HepG2 (cell line): ENCODE results near the gene CFAP99. TPM values are rescaled to one million over a fixed set of nuclear protein-coding genes. Genes with fewer than 3 reads are reported as not detected.

ENCODE experiments used
- BRF2 ChIP-seq: sonication (generic); formaldehyde crosslinking; IDR thresholded peaks from 2 replicates; pipeline ENCODE4 v1.8.1; 2022; ENCODE audit warnings: mild to moderate bottlenecking, missing genetic modification reagents
- EED ChIP-seq: sonication (generic); formaldehyde crosslinking; IDR thresholded peaks from 2 replicates; pipeline ENCODE4 v1.5.0; 2020; ENCODE audit warnings: mild to moderate bottlenecking, missing genetic modification reagents
- FOXJ3 ChIP-seq: sonication (generic); formaldehyde crosslinking; IDR thresholded peaks from 2 replicates; pipeline ENCODE4 v1.4.0; 2020; ENCODE audit warnings: missing genetic modification reagents, mild to moderate bottlenecking, borderline replicate concordance
- GATAD1 ChIP-seq: IDR thresholded peaks from 2 replicates; pipeline ENCODE4 v1.6.1; 2016; ENCODE audit warnings: missing genetic modification reagents, missing compliant biosample characterization
- KIAA2018 ChIP-seq: sonication (generic); formaldehyde crosslinking; IDR thresholded peaks from 2 replicates; pipeline ENCODE4 v1.5.0; 2020; ENCODE audit warnings: mild to moderate bottlenecking, missing genetic modification reagents, borderline replicate concordance
- MEF2D ChIP-seq: sonication (generic); formaldehyde crosslinking; IDR thresholded peaks from 2 replicates; pipeline ENCODE4 v1.5.1; 2020; ENCODE audit warnings: mild to moderate bottlenecking, missing genetic modification reagents
- MXD1 ChIP-seq: sonication (generic); formaldehyde crosslinking; IDR thresholded peaks from 2 replicates; pipeline ENCODE4 v1.4.0; 2020; ENCODE audit warnings: mild to moderate bottlenecking, missing genetic modification reagents
- NR2F1 ChIP-seq, 2 experiments: fragments of 450-650 bp in 1 of 2; formaldehyde crosslinking in 1 of 2; IDR thresholded peaks; 2 replicates each; pipeline versions ENCODE4 v1.5.0 to v1.6.1; 2016 to 2020; ENCODE audit warnings: mild to moderate bottlenecking in 1 of 2, missing compliant biosample characterization in 1 of 2, missing genetic modification reagents in 1 of 2, moderate library complexity in 1 of 2
- PATZ1 ChIP-seq: sonication (generic); formaldehyde crosslinking; IDR thresholded peaks from 2 replicates; pipeline ENCODE4 v1.4.0; 2020; ENCODE audit warnings: missing genetic modification reagents
- REL ChIP-seq: sonication (generic); formaldehyde crosslinking; conservative IDR thresholded peaks from 2 replicates; pipeline ENCODE4 v1.8.0; 2022; ENCODE audit warnings: mild to moderate bottlenecking, missing genetic modification reagents, moderate library complexity
- SMAD9 ChIP-seq: sonication (generic); formaldehyde crosslinking; IDR thresholded peaks from 2 replicates; pipeline ENCODE4 v1.5.1; 2020; ENCODE audit warnings: mild to moderate bottlenecking, missing genetic modification reagents
- TARDBP ChIP-seq: sonication (generic); formaldehyde crosslinking; IDR thresholded peaks from 2 replicates; pipeline ENCODE4 v1.8.0; 2022; ENCODE audit warnings: mild to moderate bottlenecking, missing genetic modification reagents
- YEATS4 ChIP-seq: sonication (generic); formaldehyde crosslinking; IDR thresholded peaks from 2 replicates; pipeline ENCODE4 v1.4.0; 2020; ENCODE audit warnings: missing genetic modification reagents, borderline replicate concordance
- ZC3H13 ChIP-seq: sonication (generic); formaldehyde crosslinking; IDR thresholded peaks from 2 replicates; pipeline ENCODE4 v1.8.1; 2023; ENCODE audit warnings: mild to moderate bottlenecking, missing genetic modification reagents, moderate library complexity
- ZIK1 ChIP-seq: sonication (generic); formaldehyde crosslinking; IDR thresholded peaks from 2 replicates; pipeline ENCODE4 v1.5.0; 2020; ENCODE audit warnings: mild to moderate bottlenecking, low read depth, missing genetic modification reagents, borderline replicate concordance
- ZNF577 ChIP-seq: sonication (generic); formaldehyde crosslinking; IDR thresholded peaks from 2 replicates; pipeline ENCODE4 v1.4.0; 2020; ENCODE audit warnings: mild to moderate bottlenecking, low read depth, missing genetic modification reagents, borderline replicate concordance
- ZSCAN31 ChIP-seq: sonication (generic); formaldehyde crosslinking; IDR thresholded peaks from 2 replicates; pipeline ENCODE4 v1.5.0; 2020; ENCODE audit warnings: low read depth, mild to moderate bottlenecking, missing genetic modification reagents
- polyA plus RNA-seq, 8 experiments: library from polyadenylated mRNA; depleted of rRNA in 3 of 8; stranded (reverse) in 7 of 8; unstranded in 1 of 8; fragments of >200 nt; fragmentation: Illumina TruSeq in 4 of 8; extraction: Trizol in 4 of 8; gene quantifications; 2 replicates each; pipeline versions ENCODE4 v1.2.1 to v1.2.3, GENCODE V29; 2011 to 2016; ENCODE audit warnings: low read depth in 4 of 8, missing spikeins in 1 of 8, mixed read lengths in 1 of 8; ENCODE audit not compliant: insufficient read depth in 1 of 8
- total RNA-seq, 5 experiments: library from RNA; depleted of rRNA; stranded (reverse); fragments of >200 nt; fragmentation: Illumina TruSeq; extraction: Trizol; gene quantifications; 2 replicates each; pipeline ENCODE4 v1.2.3, GENCODE V29; 2016; ENCODE audit warnings: low read depth in 1 of 5

Gene CFAP99
- total and polyA plus RNA-seq, 2 of the 13 experiments (the other 11 are each of a cell fraction or from before 2014, with no cell fraction given), result not detected

- TF ChIP-seq ZSCAN31, result no peak
- no peak for TF ChIP-seq YEATS4 (CRISPR knock-in tag)
- TF ChIP-seq KIAA2018 (CRISPR knock-in tag), result no peak
- TF ChIP-seq MXD1 (CRISPR knock-in tag), result no peak
- peak; percentile 50; the same call in 1 of the 2 replicates for TF ChIP-seq MEF2D (CRISPR knock-in tag)
- TF ChIP-seq PATZ1 (CRISPR knock-in tag), result peak; percentile 75
- TF ChIP-seq FOXJ3 (CRISPR knock-in tag), result no peak
- peak; percentile 52 for TF ChIP-seq GATAD1 (CRISPR knock-in tag)
- peak; percentile 64; the same call in 1 of the 2 replicates for TF ChIP-seq TARDBP (CRISPR knock-in tag)
- no peak for TF ChIP-seq REL (CRISPR knock-in tag)
- TF ChIP-seq ZNF577 (CRISPR knock-in tag), result no peak
- no peak for TF ChIP-seq NR2F1 (CRISPR knock-in tag; IDR thresholded peaks at IDR 0.05)
- TF ChIP-seq BRF2 (CRISPR knock-in tag), result no peak
- peak; percentile 64; the same call in 1 of the 2 replicates for TF ChIP-seq ZIK1 (CRISPR knock-in tag)
- no peak for TF ChIP-seq SMAD9 (CRISPR knock-in tag)
- TF ChIP-seq EED (CRISPR knock-in tag), result no peak
- no peak for TF ChIP-seq ZC3H13 (CRISPR knock-in tag)
These were observed 22.8 kb downstream of the CFAP99 start (continued) for GRCh38 chr4:2441393-2442174.
